Measurements from ENCODE around the gene FARP1.

DNA sequence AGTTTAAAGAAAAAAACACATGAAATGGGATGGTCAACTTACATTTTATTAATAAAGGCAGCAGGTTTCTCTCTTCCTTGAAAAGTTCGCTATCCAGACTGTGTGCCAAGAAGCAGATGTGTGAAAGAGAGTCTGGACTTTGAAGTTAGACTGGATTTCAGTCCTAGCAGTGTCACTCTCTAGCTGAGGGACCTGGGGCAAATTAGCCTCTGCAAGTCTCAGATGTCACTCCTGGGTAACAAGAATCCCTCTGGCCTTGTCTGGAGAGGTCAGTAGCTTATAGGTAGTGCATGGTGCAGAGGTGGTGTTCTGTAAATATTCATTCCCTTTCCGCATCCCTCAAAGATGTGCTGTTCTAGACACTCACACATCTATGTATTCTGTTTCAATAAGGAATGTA, 221.8 kb downstream of the FARP1 start:
- TF ChIP-seq, protein P1, sequence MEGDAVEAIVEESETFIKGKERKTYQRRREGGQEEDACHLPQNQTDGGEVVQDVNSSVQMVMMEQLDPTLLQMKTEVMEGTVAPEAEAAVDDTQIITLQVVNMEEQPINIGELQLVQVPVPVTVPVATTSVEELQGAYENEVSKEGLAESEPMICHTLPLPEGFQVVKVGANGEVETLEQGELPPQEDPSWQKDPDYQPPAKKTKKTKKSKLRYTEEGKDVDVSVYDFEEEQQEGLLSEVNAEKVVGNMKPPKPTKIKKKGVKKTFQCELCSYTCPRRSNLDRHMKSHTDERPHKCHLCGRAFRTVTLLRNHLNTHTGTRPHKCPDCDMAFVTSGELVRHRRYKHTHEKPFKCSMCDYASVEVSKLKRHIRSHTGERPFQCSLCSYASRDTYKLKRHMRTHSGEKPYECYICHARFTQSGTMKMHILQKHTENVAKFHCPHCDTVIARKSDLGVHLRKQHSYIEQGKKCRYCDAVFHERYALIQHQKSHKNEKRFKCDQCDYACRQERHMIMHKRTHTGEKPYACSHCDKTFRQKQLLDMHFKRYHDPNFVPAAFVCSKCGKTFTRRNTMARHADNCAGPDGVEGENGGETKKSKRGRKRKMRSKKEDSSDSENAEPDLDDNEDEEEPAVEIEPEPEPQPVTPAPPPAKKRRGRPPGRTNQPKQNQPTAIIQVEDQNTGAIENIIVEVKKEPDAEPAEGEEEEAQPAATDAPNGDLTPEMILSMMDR (IDR thresholded peaks at IDR 0.05), result no peak
- TF ChIP-seq POLR2A (IDR thresholded peaks at IDR 0.05), result no peak

All from gastroesophageal sphincter (tissue), 3 donors.